GM19035 (cell line): Measurements from ENCODE around the gene ANLN.

Source experiments
- ATAC-seq: cut with Tn5 transposase; IDR thresholded peaks from one replicate; pipeline ENCODE4 v1.9.1; 2021; ENCODE audit not compliant: unreplicated experiment

The ANLN gene

DNA sequence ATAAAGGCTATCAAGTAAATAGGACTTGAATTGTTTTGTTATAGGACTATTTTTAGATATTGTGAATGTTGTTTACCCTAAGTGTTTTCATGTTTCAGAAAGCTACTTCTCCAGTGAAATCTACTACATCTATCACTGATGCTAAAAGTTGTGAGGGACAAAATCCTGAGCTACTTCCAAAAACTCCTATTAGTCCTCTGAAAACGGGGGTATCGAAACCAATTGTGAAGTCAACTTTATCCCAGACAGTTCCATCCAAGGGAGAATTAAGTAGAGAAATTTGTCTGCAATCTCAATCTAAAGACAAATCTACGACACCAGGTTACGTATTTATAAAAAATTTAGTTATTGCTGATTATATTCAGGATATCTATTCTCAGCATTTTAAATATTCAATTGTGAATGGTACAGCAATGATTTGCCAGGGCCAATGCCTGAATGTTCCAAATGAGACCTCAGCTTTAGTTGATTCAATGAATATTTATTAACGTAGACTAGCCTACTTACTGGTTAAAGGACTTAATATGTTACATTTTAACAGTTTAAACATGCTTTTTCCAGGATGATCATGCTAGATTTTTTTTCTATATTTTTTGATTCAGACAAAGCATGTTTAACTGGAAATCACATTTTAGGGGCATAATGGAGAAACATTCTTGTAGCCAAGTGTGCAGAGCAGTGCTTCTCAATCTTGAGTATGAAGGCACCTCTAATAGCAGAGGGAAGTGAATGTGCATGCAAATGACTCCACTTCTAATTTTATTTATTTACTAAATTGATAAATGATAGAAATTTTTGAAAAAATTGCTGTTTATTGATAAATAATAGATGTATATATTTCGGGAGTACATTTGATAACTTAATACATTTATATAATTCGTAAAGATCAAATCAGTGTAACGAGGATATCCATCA lies 18.2 kb downstream of the ANLN start:
- no peak for ATAC-seq

DNA sequence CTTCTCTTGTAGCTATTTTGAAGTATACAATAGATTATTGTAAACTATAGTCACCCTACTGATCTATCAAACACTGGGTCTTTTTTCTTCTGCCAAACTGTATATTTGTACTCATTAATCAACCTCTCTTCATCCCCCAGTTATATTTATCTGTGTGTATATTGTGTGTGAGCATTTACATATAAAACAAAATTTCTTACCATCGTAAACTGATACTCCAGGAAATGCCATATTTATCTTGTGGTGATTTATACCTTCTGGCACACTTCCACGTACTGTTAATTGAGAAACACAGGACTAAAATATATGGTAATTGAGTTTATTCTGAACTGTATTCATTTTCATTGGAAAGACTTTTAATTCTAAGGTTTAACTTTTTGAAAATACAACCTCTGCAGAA lies 18.9 kb downstream of the ANLN start:
- no peak for ATAC-seq

DNA sequence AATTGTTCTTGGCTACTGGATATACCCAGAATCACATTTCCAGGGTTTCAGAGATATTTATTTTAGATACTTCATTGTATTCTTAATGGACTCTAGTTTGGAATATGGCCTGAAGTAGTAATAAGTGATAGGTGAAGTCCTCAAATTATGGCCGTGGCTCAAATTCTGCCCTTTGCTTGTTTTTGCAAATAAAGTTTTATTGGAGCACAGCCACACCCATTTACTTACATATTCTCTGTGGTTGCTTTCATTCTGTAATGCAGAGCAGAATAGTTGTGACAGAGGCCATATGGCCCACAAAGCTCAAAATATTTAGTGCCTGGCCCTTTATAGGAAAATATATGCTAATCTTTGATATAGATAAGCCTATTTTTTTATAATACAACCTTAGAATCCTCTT lies 19.5 kb downstream of the ANLN start:
- no peak for ATAC-seq

DNA sequence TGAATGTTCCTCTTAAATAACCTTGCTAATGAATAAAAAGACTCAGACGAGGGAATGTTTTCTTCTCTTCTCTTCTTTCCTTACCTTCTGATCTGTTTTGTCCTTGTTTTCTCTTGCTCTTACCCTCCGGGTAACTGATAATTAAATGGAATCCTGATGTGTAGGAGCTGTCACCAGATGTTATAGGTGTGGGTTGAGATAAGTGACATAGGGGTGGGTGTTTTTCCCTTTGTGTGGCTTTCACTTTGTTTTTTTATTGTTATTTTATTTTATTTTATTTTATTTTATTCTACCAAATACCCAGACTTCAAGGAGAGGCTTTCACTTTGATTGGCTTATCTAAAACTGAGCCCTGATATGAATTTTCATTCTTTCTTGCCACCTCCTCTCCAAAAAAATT lies 25.5 kb downstream of the ANLN start:
- no peak for ATAC-seq

DNA sequence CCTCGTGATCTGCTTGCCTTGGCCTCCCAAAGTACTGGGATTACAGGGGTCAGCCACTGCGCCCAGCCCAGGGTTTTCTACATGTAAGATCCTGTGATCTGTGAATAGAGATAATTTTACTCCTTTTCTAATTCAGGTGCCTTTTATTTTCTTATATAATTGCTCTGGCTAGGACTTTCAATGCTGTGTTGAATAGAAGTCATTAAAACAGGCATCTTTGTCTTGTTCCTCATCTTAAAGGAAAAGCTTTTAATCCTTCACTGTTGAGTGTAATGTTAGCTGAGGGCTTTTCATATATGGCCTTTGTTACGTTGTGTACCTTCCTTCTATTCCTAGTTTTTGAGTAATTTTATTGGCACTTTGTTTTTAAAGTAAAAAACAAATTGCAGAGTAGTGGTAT lies 26.6 kb downstream of the ANLN start:
- no peak for ATAC-seq

DNA sequence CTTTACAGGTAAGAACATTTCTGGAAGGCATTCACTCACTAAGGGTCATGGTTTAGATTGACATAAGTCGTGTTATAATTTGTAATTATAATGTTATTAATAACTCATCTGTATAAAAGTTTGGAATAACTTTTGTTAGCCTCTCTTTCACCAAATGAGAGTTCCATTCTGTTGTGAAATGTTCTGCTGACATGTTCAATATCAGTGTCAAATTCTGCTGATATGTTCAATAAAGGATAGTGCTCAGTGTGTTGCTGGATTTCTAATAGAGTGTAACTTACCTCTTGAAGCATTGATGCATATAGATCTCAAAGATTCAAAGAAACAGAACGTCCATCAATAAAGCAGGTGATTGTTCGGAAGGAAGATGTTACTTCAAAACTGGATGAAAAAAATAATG lies 30.6 kb downstream of the ANLN start:
- no peak for ATAC-seq

DNA sequence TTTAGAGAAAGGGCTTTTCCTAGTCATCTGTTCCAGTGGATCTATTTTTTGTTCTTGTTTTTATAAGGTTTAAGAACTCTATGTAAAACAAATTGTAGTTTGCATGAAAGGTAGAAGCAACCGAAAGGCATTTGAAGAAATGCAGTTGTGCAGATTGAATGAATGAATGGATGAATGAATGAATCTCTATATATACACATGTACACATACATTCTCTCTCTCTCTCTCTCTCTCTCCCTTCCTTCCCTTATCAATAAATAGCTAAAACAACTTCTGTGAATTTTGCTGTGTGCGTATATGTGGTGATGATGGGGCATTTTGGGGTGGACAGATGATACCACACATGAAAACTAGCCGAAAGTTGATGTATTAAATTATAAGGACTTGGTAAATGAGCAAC lies 32.4 kb downstream of the ANLN start:
- no peak for ATAC-seq

DNA sequence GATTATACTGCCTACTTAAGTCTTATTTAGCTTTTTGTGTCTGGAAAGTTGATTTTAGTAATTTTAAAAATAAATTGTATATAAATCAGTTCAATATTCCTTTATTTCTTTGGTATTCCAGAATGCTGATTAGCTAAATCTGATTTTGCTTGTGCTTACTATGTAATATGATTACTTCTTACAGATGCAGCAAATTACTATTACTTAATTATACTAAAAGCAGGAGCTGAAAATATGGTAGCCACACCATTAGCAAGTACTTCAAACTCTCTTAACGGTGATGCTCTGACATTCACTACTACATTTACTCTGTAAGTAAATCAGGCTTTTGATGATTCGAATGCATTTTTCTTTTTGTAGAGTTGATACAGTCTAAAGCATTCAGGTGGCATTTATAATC lies 34.0 kb downstream of the ANLN start:
- no peak for ATAC-seq

DNA sequence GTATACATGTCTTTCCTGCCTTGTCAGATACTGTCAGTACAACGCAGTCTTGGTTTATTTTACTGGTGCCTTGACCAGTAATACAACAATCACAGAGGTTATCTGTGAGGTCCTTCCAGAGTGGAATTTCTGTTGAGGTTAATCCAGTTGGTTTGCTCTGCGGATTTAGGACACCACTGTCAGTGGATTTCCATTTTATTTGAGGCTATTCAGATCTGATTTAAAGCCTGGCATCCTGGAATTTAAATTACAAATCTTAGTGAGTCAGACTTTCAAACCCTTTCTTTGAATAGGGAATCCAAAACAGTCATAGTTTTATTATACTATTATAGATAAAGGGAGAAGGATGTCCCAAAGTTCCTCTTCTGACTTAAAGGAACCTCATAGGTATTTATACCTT lies 40.5 kb downstream of the ANLN start:
- no peak for ATAC-seq

DNA sequence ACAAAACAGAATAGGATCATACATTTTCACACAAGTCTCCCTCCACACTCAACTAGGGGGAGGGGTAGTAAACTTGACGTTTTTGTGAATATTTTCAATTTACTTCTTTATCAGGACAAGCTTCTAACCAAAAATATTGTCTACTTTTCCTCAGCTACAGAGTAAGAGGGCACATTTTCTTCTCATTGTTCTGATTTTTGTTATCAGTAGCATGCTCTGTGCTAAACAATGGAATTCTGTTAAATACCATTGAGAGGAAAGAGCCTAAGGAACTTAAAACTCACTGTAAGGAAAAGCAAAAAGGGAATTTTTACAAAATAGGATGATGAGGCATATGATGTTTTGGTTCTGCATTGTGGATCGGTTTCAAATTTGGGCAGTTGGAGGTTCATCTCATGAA lies 41.2 kb downstream of the ANLN start:
- no peak for ATAC-seq

DNA sequence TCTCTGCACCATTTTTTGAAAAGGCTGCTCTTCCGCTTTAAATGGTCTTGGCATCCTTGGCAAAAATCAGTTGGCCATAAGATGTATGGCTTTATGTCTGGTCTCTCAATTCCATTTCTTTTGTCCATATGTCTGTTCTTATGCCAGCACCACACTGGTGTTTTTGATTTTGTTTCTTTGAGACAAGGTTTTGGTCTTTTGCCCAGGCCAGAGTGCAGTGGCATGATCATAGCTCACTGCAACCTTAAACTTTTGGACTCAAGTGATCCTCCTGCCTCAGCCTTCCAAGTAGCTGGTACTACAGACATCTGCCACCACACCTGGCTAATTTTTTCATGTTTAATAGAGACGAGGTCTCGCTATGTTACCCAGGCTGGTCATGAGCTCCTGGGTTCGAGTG lies 48.5 kb downstream of the ANLN start:
- no peak for ATAC-seq

DNA sequence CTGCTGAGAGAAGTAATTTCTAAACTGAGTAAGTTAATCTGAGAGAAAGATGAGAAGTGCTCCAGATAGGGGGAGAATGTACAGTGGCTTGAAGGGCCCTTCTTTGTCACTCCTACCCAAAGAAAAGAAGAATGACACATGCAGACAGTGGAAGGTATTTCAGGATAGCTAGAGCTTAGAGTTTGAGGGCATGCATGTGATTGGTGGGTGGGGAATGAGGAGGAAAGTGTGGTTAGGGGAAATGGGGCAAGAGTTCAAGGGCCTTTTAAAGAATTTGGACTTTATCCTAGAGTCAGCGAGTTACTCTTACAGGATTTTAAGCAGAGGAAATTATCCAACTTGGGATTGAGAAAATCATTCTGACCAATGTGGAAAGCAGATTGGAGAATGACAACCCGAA lies 50.0 kb downstream of the ANLN start:
- ATAC-seq: no peak

DNA sequence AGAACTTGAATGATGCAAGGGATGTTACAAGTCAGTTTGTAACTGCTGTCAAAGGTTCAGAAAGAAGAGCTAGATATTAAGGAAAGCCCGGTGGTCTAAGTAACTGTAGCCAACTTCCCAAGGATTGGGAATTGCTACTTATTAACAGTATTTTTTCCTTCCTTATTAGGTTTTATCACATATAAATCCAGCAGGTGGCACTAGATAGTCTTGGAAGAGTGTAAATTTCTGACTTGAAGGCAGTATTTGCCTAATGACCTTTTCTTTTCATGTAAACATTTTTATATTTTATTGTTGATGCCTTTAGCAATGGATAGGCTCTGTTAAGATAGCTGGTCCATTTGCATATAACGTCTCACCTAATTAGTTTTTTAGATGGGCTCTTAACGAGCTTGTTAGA lies 51.2 kb downstream of the ANLN start:
- ATAC-seq: no peak

DNA sequence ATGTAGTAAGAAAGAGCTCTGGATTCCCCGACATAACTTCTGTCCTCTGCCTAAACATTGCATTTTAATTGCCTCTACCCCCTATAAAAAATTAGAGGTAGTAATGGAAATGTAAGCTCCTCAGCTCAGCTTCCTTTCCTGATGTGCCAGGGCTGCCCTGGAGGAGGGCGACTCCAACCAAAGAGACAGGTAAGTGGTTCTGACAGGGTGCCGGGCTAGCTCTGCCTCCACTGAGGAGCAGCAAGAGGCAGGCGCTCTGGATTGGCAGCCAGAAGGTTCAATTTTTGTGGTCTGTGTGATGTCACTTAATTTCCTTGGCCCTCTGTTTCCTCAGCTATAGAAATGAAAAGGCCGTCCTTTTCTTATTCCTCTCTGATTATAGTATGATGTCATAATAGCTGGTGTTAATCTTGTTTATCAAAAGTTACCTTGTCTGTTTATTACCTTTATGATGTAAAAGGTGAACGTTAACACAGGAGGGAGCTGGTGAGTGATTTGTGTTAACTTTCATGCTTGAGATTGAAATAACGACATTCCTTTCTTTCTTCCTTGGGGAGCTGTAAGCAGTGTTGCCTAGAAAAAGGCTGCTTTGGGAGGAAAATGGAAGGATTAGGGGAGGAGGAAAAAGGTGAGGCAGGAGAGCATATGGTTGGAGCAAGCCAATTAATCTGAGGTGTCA lies 51.8 kb downstream of the ANLN start:
- no peak for ATAC-seq

DNA sequence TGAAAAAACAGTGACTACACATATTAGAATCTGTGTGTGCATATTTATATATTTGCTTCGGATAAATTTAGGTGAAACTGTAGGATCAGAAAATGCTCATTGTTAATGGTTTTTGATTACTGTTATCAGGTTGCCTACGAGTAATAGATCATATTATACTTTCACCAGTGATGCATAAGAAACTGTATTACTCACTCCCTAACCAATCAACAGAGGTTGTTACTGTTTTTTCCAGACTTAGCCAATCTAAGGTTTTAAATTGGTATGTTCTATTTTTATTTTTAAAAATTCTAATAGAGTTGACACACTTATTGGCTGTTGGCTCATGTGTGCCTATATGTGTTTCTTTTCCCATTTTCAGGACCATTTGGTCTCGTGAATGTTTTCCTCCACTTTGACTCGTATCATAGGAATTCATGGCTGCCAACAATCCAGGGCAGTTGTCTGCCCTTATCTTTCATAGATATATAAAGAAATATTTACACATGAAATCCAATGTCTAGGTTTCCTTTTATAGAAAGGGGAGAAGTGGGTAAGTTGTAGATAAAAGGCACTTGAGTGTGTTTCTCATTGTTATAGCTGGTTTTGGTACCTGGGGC lies 59.2 kb downstream of the ANLN start:
- no peak for ATAC-seq

DNA sequence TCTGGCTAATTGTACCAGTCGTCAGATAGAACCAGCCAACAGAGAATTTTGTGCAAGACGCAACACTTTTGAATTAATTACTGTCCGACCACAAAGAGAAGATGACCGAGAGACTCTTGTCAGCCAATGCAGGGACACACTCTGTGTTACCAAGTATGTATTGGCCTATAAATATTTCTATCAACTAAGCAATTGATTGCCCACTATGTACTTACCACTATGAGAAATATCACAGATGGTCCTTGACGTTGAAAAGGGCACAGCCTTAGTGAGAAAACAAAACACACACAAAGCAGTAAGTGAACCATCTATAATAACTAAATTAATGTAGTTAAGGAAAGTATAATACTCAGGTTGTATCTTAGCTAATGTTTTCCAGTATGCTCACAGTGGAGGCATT lies 60.0 kb downstream of the ANLN start:
- no peak for ATAC-seq

DNA sequence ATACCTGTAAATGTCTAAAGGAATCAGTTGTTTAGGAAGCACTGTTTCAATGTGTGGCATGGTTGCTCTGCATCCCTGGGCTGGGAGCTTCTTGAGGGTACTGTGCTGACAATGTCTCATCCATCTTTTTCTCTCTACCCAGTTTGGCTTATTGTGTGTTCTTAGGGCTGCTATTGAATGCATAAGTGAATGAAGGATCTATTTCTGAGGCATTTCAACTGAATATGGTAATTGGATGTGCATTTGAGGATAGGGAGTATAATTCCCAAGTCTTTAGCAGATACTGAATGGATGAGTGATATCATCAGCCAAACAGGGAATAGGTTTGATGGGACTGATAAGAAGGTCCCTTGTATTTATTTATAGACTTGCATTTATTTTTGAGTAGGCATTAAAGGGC lies 64.1 kb downstream of the ANLN start:
- no peak for ATAC-seq

DNA sequence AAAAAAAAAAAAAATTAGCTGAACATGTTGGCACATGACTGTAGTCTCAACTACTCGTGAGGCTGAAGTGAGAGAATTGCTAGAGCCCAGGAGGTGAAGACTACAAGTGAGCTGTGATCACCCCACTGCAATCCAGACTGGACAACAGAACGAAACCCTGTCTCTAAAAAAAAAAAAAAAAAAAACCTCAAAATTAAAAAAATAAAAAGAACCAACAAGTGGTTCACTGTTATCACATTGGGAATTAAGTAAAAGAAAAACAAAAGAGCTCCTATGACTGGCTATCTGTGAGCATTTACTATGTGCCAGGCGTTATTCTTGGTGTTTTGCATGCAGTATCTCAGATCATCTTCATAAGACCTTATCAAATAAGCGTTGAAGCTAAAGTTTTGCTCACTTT lies 66.0 kb downstream of the ANLN start:
- ATAC-seq: no peak

DNA sequence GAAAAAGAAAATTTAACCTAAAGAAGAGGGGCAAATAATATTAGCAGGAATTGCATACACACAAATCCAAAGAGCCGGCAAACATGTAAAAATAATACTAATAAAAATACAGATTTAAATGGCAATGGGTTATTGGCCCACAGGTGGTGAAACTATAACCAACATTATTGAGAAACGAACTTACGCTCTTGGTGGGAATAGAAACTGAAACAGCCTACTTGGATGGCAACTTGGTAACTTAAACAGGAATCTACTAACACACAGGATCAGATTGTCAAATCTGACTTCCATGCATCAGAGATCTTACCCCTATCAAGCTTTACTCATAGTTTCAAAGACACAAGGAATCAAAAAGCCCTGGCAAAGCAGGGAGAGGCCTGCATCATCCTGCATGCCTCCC lies 66.5 kb downstream of the ANLN start:
- ATAC-seq: no peak

DNA sequence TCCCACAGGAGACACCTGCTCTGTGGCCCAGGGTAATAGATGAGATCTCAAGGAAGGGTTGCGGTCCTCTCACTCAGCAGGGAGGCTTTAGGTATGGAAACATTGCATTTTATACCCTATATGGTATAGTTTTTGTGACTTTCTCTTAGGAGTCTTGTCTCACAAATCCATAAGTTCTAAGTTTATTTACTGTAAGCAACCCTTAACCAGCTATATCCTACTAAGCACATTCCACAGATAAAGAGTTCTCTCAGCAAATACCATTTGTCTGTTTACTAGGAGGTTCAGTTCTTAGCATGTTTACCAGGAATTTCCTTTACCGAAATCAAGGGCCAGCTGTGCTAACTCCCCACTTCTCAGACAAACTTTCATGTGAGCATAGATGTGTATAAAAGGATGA lies 66.9 kb downstream of the ANLN start:
- no peak for ATAC-seq

DNA sequence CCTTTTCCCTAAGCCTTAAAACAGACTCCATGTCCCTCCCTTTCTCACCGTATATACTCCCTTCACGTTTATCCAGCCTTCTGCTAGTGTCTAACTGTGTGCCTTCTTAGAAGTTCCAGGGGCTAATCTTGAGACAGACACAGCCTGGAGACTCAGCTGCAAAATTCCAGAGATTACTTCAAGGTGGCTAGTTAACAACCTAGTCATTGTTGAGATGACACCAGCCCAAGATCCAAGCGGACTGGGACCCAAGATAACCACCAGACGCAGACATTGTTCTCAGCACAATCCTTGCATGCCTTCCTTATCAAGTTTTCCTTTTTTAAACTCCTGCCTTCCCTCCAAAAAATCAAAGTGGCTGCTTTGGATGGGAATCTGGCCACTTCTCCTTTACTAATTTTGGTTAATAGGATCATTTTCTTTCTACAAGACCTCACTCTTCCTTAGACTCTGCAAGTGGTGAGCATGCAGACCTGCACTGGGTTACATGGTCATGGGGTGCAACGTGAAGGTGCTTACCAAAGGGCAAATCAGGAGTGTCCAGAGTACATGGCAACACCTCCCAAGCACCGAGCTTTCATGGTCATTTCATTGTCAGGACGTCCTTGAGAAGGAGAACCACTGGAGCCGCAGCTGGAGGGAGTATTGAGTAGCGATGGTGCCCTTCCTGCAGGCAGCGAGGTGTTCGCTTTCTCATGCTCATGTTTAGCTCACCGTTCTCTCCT lies 69.7 kb downstream of the ANLN start:
- no peak for ATAC-seq
